Right lobe of liver (tissue), 6 donors: ENCODE data around the gene HIP1. TPM values are rescaled to one million over a fixed set of nuclear protein-coding genes. Genes with fewer than 3 reads are reported as not detected.
"Not testable (repeated sequence)": the region's sequence is repeated elsewhere in the genome, so short reads cannot be mapped to it uniquely, and the experiment has no call there.

Source experiments
- ATAC-seq, 4 donors: fragments of 200-7000 bp; cut with Tn5 transposase; one replicate each; pipeline ENCODE4 v1.9.1; 2020; ENCODE audit warnings: mild to moderate bottlenecking in 4 of 4, moderate library complexity in 4 of 4
- DNase-seq, 3 donors: peaks; one replicate each; pipeline ENCODE4 v3.0.0-alpha.2; 2020
- H3K27ac ChIP-seq, 3 donors: fragments of 200-600 bp; one replicate each; pipeline ENCODE4 v1.8.0; 2022
- H3K27me3 ChIP-seq, 2 donors: fragments of 200-600 bp; one replicate each; pipeline ENCODE4 v1.8.0; 2022
- H3K36me3 ChIP-seq, 4 donors: fragments of 200-600 bp; sonication (generic) in 1 of 4; one replicate each; pipeline versions ENCODE4 v1.5.1 to v1.8.0; 2017 to 2022; ENCODE audit warnings: control low read depth in 1 of 4
- H3K4me1 ChIP-seq, 4 donors: fragments of 200-600 bp; sonication (generic) in 1 of 4; one replicate each; pipeline versions ENCODE4 v1.5.1 to v1.8.0; 2017 to 2022; ENCODE audit warnings: control low read depth in 1 of 4
- H3K4me3 ChIP-seq, 3 donors: fragments of 200-600 bp; one replicate each; pipeline ENCODE4 v1.8.0; 2022
- H3K9me3 ChIP-seq, 4 donors: fragments of 200-600 bp; sonication (generic) in 1 of 4; one replicate each; pipeline versions ENCODE4 v1.5.1 to v1.8.0; 2017 to 2022; ENCODE audit warnings: control low read depth in 1 of 4
- CTCF ChIP-seq, 4 donors: fragments of 200-600 bp in 3 of 4; fragments of 450-650 bp in 1 of 4; IDR thresholded peaks; one replicate each; pipeline versions ENCODE4 v1.5.1 to v1.8.0; 2016 to 2022; ENCODE audit warnings: antibody characterized with exemption in 4 of 4, mild to moderate bottlenecking in 2 of 4
- POLR2A ChIP-seq: fragments of 450-650 bp; IDR thresholded peaks from one replicate; pipeline ENCODE4 v1.6.1; 2017; ENCODE audit warnings: antibody characterized with exemption, mild to moderate bottlenecking
- WGBS: methylation state at CpG from one replicate; pipeline ENCODE4 v1.1.6; 2018; ENCODE audit warnings: low coverage, low lambda C conversion rate; ENCODE audit not compliant: insufficient coverage; ENCODE audit errors: missing lambda C conversion rate; 5-methylcytosine and 5-hydroxymethylcytosine counted together
- intact Hi-C, 2 donors: fragments of 100-400 bp; cut with DNase I; formaldehyde crosslinking; loops; one replicate each; pipeline versions ENCODE4 v1.11.2 to v1.14.1; 2022
- total RNA-seq, 6 experiments: library from RNA; depleted of rRNA in 2 of 6; stranded (reverse); fragments of >200 nt in 2 of 6; fragmentation: NEBNext Ultra II Directional in 3 of 6; extraction: Animal tissue kit (Norgen Biotek cat#: 25700) in 3 of 6; gene quantifications; one replicate each; pipeline versions ENCODE4 v1.1.0 to v1.2.4, GENCODE V29; 2016 to 2023
- donor health status: DM: no; HTN: yes; CAD: no.
- donor health status: DM: no; HTN: no; CAD: no.
- donor health status: DM: no; HTN: no; CAD: no.
- donor health status: DM: no; HTN: yes; CAD: no.
- donor health status: DM: no; HTN: yes; CAD: no.

The HIP1 gene
- total RNA-seq, 6 experiments from 2014 or later, result 17.6 to 23.0 (median 18.8) TPM

DNA sequence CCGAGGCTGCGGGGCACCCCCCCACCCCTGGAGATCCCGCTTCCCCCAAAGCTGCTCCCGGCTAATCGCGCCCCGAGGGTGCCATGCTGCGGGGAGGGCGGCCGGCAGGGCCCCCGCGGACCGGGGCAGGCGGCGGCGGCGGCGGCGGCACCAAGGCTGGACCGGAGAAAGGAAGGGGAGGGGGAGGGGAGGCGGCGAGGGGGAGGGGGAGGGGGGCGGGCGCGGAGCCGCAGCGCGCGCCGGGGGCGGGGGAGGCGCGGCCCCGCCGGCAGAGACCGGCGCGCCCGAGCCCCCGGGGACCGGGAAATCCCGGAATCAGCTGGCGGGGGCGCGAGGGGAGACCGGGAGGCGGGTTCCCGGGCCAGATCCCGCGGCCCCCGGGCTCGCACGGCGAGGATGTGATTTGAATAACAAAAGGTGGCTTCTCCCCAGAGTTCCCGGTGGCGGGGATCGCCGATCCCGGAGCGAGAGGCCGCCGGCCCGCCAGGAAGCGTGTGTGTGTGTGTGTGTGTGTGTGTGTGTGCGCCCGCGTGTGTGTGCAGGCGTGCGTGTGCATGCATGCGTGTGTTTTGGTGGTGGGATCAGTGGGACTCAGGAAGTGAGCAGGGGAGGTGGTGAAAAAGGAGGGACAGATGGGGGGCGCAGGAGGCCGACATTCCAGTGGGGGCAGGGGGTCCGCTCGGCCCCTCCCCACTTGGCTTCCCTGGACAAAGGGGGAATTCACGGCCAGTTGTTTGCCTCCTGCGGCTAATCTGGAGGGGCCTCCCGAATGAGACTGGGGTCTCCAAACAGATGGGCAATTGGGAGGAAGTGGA, 99.5 kb downstream of the HIP1 start:
- DNase-seq (peak; percentile 54 to 68 (median 68)), ATAC-seq (peak; percentile 51 to 60 (median 56))
- no peaks in the 10 kb centered on the region for H3K36me3 ChIP-seq
- intact Hi-C loops, result no loop called here
- H3K27me3 ChIP-seq, result no peaks in the 10 kb centered on the region
- H3K9me3 ChIP-seq, result no peaks in the 10 kb centered on the region
- H3K4me3 ChIP-seq, result peak overlapping the region; percentile 61 to 67 (median 65)
- TF ChIP-seq CTCF (IDR thresholded peaks at IDR 0.05) (no peak), POLR2A (no peak)
- WGBS, result 0% methylated on average over 7 of the region's 77 CpGs
- H3K27ac ChIP-seq, result peak overlapping the region; percentile 33 to 81 (median 40)
- no peaks in the 10 kb centered on the region for H3K4me1 ChIP-seq

DNA sequence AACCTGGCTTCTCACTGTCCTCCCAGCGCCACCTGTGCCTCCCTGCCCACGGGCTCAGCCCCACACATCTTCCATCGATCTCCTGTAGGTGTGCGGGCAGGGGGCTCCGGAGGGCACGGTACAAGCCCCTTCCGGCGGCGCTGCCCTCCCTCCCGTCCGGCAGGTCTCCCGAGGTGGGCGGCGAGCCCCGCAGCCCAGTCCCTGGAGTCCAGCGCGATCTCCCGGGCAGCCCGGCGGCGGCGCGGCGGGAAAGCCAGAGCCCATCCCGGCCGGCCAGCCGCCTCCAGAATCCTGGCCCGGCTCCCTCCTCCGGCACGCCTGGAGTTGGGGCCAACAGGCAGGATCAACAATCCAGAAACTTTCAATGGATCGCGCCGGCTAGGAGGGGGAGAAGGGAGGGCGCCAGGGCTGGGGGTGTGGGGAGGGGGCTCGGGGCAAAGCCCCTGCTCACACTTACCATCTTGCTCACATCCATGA, 100.1 kb downstream of the HIP1 start:
- DNase-seq (peak; percentile 67 to 70 (median 68)), ATAC-seq (peak; percentile 69 to 78 (median 77))
- Histone ChIP-seq H3K36me3 (no peaks in the 10 kb centered on the region), H3K27ac (peak overlapping the region; percentile 33 to 81 (median 40)), H3K4me1 (no peaks in the 10 kb centered on the region), H3K9me3 (no peaks in the 10 kb centered on the region), H3K4me3 (peak overlapping the region; percentile 61 to 67 (median 65)), H3K27me3 (no peaks in the 10 kb centered on the region)
- intact Hi-C loops, result no loop called here
- WGBS, result 4% methylated on average over 9 of the region's 35 CpGs
- TF ChIP-seq POLR2A (no peak), CTCF (IDR thresholded peaks at IDR 0.05) (no peak)

DNA sequence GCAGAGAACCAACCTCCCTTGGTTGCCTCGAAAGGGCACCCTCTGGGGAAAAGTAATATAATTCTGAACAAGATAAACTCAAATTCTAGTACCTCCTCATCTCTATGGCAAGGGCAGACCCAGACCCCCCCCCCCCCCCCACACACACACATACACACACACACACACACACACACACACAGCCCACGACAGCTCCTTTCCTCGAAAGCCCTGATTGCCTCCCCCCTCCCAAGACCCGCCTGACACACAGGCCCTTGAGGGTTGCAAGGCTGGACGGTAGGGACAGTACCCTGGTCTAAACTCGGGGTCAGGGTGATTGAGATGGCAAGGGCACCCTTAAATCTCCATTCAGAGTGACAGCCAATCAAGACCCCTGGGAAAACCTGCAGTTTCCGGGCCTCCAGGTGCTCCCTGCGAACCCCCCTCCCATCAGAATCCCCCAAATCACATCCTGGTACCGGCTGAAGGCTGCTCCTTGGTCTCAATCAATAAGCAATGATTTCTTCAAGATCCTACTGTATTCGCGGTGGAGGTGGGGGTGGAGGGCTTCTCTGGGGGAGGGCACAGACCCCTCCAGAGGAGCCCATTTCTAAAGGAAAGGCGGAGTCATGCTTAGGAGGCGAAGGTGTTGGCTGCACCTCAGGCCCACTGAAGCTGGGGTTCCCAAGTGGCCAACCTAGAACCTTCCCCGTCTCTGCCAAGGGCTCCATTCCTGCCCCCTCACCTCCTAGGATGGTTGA, 100.7 kb downstream of the HIP1 start:
- H3K36me3 ChIP-seq, result no peaks in the 10 kb centered on the region
- intact Hi-C loops, result no loop called here
- ATAC-seq (no peak), DNase-seq (no peak)
- H3K27me3 ChIP-seq, result no peaks in the 10 kb centered on the region
- H3K27ac ChIP-seq, result peak overlapping the region in 2 of 3 donors; percentile 40 to 81
- 100% methylated on average over 4 of the region's 14 CpGs for WGBS
- H3K4me3 ChIP-seq, result peak overlapping the region; percentile 61 to 67 (median 65)
- no peaks in the 10 kb centered on the region for H3K9me3 ChIP-seq
- H3K4me1 ChIP-seq, result no peaks in the 10 kb centered on the region
- no peak for TF ChIP-seq CTCF (IDR thresholded peaks at IDR 0.05)
- TF ChIP-seq POLR2A, result no peak

- Histone ChIP-seq H3K4me1 (no peaks in the 10 kb centered on the region), H3K4me3 (no peak overlapping the region), H3K36me3 (no peaks in the 10 kb centered on the region), H3K27ac (no peak overlapping the region), H3K9me3 (no peaks in the 10 kb centered on the region), H3K27me3 (no peaks in the 10 kb centered on the region)
- ATAC-seq, result no peak
- no peak for DNase-seq
- 86% methylated on average over 5 of the region's 5 CpGs for WGBS
- intact Hi-C loops, result no loop called here
- TF ChIP-seq CTCF (IDR thresholded peaks at IDR 0.05) (no peak), POLR2A (no peak)
Measured at GRCh38 chr7:75635036-75635435, 103.7 kb downstream of the HIP1 start.

GRCh38 chr7:75632587-75632986, 106.2 kb downstream of the HIP1 start:
- H3K36me3 ChIP-seq, ATAC-seq, H3K4me3 ChIP-seq, DNase-seq, H3K4me1 ChIP-seq, H3K9me3 ChIP-seq, H3K27ac ChIP-seq, intact Hi-C loops, H3K27me3 ChIP-seq: not testable (repeated sequence)
- WGBS, result 94% methylated on average over 6 of the region's 6 CpGs
